Measurements from ENCODE around the gene MCM7. TPM values are rescaled to one million over a fixed set of nuclear protein-coding genes. Genes with fewer than 3 reads are reported as not detected.

The MCM7 gene
- total and polyA plus RNA-seq, 2 of the 13 experiments (the other 11 are each of a cell fraction or from before 2014, with no cell fraction given): 84.5 to 214 TPM

GRCh38 chr7:100119072-100119969 lies 18.1 kb upstream of the MCM7 start, which contains the start of the genes CNPY4 and TAF6 (continued):
- TF ChIP-seq ZNF276 (CRISPR knock-in tag; IDR thresholded peaks at IDR 0.05; ENCODE audit: low read depth): peak; percentile 100
- peak; percentile 67 for TF ChIP-seq ATF1 (CRISPR knock-in tag; IDR thresholded peaks at IDR 0.05)
- no peak for TF ChIP-seq CTCF (CRISPR knock-in tag; IDR thresholded peaks at IDR 0.05)
- peak in 1 of 2 experiments; percentile 81; a peak in 2 of 4 replicates for TF ChIP-seq REST (IDR thresholded peaks at IDR 0.05; ENCODE audit: borderline replicate concordance in 1 of 2, low read depth in 1 of 2, low read length in 2 of 2)
- 0 out of 2 replicates have a peak, but pooled peaks have one; percentile 33 for TF ChIP-seq ZNF605 (CRISPR knock-in tag; IDR thresholded peaks at IDR 0.05)
- peak; percentile 29 for TF ChIP-seq AGO2 (optimal IDR thresholded peaks at IDR 0.05; ENCODE audit: low read depth, low read length)
- peak; percentile 69; the same call in 1 of the 2 replicates for TF ChIP-seq YEATS2 (CRISPR knock-in tag; IDR thresholded peaks at IDR 0.05; ENCODE audit: borderline replicate concordance)
- TF ChIP-seq ZNF33A (CRISPR knock-in tag; IDR thresholded peaks at IDR 0.05; ENCODE audit: borderline replicate concordance): peak; percentile 58; the same call in 1 of the 2 replicates
- TF ChIP-seq RBFOX2 (IDR thresholded peaks at IDR 0.05; ENCODE audit: low read depth, low read length): peak; percentile 65
- peak; percentile 14; the same call in 1 of the 2 replicates for TF ChIP-seq ZNF160 (CRISPR knock-in tag; IDR thresholded peaks at IDR 0.05)
- no peak; the same call in 1 of the 2 replicates for TF ChIP-seq MTF2 (CRISPR knock-in tag; IDR thresholded peaks at IDR 0.05; ENCODE audit: borderline replicate concordance)
- TF ChIP-seq DMTF1 (CRISPR knock-in tag; IDR thresholded peaks at IDR 0.05): no peak
- peak; percentile 67 for TF ChIP-seq ZGPAT (CRISPR knock-in tag; IDR thresholded peaks at IDR 0.05)

Data from HepG2 (cell line).